GM18519 (cell line): ENCODE data around the gene DEDD2.
A peak's percentile ranks its signal among the peaks of the same experiment; 100 is the strongest.

Source experiments
- ATAC-seq: cut with Tn5 transposase; IDR thresholded peaks from one replicate; pipeline ENCODE4 v1.9.1; 2021; ENCODE audit warnings: mild to moderate bottlenecking, moderate library complexity; ENCODE audit not compliant: unreplicated experiment, low FRiP score

DEDD2 gene

DNA sequence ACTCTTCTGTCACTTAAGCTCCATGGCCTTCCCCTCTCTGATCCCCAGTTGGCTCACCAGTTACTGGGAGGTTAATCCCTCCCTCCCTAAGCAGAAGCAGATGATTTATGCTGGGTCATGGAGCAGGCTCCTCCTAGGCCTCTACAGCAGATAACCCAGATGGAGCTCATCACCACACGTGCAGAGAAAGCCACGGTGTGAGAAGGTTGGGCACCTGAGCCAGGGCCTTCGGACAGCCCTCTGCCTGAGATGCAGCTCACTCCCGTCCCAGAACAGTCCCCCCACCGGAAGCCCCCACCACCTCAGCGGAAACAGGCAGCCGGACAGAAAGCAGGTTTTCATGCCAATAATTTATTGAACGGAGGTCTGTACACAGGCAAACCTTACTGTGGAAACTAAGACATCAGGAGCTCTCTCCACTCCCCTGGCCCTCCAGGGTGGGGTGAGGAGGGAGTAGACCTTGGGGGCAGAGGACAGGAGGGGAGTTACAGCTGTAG is 12.4 kb upstream of the DEDD2 start:
- ATAC-seq: no peak

DNA sequence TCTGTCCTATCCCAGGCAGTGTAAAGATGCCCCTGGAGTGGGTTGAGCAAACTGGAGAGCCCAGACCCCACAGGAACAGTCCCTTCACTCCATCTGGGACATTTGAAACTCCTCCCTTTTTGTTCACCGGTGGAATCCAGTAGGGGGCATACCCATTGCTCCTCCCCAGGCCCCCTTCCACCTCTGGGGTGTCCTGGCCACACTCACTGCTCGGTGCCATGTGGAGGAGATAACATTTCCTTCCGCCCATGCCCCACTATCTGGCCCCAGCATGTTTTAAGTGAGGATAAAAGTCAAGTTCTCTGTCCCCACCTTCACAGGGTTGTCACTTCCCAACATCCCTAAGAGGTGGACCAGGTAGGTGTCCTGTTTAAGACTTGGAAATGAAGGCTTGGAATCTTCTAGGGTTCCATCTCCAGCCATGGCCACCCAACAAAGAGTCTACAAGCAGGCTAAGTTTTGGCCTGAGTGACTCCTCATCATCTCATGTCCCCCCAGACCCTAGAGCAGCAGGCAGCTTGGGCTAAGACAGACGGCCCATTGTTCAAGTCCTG is 11.9 kb upstream of the DEDD2 start:
- ATAC-seq: no peak

- ATAC-seq: no peak
These were observed 11.2 kb upstream of the DEDD2 start for GRCh38 chr19:42228641-42229040.

GRCh38 chr19:42226886-42227285 is 9.4 kb upstream of the DEDD2 start:
- no peak for ATAC-seq

DNA sequence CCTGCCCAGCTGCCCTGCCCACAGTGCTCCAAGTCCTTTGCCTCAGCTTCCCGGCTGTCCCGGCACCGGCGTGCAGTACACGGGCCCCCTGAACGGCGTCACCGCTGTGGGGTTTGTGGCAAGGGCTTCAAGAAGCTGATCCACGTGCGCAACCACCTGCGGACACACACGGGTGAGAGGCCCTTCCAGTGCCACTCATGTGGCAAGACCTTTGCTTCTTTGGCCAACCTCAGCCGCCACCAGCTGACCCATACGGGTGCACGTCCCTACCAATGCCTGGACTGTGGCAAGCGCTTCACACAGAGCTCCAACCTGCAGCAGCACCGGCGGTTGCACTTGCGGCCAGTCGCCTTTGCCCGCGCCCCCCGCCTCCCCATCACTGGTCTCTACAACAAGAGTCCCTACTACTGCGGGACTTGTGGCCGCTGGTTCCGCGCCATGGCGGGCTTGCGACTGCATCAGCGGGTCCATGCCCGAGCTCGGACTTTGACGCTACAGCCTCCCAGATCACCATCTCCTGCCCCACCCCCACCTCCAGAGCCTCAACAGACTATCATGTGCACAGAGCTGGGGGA is 8.3 kb upstream of the DEDD2 start:
- no peak for ATAC-seq

DNA sequence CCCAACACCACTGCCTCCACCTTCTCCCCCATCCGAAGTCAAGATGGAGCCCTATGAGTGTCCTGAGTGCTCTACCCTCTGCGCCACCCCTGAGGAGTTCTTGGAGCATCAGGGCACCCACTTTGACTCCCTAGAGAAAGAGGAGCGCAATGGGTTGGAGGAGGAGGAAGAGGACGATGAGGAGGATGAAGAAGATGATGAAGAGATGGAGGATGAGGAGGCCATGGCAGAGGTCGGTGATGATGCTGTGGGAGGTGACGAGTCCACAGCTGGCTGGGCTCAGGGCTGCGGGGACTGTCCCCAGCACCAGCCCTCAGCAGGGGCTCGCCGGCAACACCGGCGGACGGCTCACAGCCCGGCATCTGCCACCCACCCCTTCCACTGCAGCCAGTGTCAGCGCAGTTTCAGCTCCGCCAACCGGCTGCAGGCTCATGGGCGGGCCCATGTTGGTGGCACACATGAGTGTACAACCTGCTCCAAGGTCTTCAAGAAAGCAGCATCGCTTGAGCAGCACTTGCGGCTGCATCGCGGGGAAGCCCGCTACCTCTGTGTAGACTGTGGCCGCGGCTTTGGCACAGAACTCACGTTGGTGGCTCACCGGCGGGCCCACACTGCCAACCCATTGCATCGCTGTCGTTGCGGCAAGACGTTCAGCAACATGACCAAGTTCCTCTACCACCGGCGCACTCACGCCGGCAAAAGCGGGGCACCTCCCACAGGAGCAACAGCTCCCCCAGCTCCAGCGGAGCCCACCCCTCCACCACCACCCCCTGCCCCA is 7.7 kb upstream of the DEDD2 start:
- ATAC-seq: no peak

GRCh38 chr19:42220751-42221097 is 3.2 kb upstream of the DEDD2 start:
- ATAC-seq: no peak

DNA sequence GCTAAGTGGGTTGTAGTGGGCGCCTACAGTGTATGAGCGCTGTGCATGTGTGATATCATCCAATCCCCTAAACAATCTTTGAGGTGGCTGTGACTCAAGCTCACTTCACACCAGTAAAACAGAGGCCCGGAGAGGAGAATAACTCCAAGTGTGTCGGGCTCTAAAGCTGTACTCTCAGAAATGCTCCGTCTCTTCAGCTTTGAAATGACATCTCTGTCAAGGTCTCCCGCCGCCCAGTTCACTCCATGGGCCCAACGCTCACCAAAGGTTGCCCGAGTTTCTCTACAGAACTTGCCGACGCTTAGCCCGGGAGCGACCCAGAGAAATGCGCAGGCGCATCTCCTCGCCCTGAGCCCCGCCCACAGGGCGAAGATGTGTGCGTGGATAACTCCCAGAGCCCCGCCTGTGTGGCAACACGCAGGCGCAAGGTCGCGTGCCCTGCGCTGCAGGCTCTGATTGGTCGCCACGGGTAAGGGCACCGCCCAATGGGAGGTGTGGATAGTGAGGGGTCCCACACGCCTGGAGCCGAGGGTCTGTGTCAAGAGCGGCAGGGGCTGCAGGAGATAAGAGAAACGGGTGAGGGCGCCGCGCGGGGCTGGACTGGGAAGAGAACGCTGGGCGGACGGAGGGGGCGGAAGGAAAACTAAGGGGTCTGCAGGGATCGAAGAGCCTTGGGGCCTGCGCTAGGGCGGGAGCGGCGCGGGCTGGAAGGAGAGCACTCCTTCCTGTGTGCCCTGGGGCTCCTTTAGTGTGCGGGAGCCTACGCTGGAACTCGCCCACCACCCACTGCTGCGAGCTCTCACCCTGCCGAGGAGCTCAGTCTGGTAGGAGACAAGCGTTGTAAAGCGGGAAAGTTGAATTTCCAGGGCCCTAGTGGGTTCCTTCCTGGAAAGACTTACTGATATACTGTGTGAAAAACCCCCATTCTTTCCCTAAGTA is 2.6 kb upstream of the DEDD2 start, which contains the start of gene ZNF526:
TSS of gene ZNF526 (plus strand) at position 501 of the 939 bp plus-strand sequence. CDS start 4,092 bp downstream, outside the sequence.
- ATAC-seq: peak; percentile 71

DNA sequence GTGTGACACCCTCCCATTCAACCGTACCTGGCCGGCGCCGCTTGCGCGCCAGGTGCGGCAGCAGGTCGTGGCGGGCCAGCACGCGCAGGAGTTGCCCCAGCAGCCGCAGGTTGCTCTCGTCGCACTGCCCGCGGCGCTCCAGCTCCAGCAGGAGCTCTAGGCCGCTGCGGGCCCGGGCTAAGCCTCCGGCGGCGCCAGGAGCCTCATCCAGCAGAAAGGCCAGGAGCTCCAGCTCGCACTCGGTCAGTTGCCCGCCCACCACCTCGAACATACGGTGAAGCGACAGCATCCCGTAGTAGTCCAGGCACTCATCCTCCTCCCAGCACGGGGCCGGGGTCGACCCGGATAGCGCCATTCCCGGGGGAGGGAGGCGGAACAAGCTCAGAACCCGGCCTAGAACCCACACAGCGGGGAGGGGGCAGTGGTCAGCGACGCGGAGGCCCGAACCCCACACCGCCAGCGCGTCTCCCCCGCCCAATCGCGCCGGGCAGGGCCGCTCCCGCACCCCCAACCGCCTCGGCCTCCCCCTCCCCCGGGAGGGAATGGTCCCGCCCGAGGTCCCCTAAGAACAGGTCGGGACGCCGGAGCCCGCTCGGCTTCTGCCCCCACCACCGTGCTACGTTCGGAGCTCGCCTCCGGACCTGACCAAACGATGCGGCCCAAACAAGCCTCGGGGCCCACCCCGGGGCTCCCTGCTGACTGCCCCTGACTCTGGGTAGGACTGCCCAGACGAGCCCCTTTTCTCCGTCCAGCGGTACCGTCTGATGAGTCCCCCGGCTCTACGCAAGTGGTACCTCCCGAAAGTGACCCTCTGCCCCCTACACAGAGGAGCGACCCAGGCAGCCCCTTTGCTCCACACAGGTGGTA is 591 bp downstream of the DEDD2 start:
- ATAC-seq: no peak

DNA sequence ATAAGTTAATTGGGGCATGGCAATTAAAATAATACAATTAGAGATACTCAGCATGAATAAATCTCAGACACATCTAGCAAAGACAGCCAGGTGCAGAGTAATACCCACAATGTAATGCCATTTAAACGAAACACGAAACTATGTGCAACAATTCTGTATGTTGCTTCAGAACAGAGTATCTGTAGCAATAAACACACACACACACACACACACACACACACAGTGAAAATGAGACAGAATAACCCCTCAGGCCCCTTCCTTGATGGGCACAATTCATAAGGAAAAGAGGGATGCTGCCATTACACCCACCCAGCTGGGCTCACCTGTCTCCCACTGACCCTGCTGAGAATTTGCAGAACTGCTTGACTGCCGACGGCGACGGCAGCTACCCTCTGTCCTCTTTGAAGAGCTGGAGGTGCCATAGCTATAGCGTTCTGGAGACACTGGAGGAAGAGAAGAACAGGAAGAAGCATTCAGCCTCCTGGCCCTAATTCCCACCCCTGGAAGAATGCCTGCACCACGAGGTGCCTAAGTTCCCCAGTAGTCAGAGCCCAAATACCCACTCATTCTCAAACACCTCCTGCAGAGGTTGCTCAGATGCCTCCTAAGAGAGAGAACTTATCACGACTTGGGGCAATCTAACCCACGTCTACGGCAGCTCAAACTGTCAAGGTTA is 2.5 kb downstream of the DEDD2 start:
- ATAC-seq: no peak

DNA sequence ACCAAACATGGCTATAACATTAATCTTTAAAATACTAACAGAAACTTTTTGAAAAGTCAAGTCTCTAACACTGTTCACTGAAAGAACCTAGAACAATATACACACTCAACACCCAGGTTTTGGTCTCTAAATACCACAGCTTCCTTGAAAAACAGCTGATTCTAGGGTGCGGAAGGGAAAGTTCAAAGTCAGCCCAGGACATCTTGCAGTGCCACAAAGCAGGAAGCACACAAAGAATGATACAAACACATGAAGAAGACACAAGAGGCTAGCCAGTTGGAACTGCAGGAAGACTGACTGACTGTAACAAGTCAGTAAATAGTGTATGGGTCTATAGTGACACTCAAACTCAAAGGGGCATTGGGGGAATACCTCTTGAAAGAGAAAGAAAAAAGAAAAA is 4.6 kb downstream of the DEDD2 start:
- ATAC-seq: no peak

DNA sequence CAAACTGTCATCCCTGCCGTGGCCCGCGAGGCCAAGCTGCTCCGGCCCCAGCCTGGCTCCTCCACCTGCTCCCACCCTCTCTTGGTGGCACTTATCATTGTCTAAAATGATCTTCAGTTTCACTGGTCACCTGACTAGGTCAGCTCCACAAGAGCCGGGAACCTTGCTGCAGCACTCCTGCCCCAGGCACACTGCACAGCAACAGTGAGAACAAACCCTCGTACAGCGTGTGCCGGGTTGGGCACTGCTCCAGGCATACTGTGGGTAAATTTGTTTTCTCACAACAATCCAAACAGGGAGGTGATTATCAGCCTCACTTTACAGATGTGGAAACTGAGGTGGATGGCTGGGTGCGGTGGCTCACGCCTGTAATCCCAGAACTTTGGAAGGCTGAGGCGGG is 8.9 kb downstream of the DEDD2 start:
- ATAC-seq: no peak

DNA sequence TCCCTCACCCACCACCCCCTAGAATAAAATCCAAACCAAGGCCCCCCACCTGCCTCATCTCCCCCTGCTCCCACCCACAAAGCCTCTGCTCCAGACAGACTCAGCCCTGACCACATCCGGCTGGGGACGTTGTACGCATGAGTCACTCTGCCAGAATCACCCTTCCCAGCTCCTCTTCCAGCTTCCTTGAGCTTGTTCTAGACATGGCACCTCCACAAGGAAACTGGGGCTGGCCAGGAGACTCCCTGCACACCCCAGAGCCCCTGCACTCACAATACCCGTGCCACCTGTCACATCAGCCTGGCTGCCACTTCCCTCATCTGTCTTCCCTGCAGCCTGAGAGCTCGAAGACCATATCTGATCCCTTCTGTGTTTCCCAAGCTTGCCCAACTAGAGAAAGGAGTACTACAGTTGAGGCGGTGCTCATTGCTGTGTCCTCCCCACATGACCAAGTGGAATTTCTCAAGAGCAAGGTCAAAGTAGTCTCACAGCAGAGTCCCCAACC is 9.7 kb downstream of the DEDD2 start:
- no peak for ATAC-seq

GRCh38 chr19:42206871-42207755 is 10.4 kb downstream of the DEDD2 start:
- ATAC-seq: no peak

DNA sequence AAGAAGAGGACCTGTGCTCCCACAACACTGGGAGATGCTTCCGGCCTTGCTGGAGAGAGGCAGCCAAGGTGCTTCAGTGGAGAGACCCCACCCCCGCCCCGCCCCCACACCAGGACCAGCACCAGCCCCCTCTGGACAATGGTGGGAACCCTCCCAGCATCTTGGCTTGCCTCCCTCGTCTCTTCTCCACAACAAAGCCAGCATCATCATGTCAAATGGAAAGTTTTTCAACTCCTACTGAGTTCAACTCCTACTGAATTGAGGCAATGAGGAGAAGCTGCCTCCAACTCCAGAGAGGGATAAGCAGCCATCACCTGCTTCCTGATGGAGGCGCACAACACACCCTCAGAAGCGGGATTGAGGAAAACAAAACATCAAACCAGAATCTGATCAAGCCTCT is 12.8 kb downstream of the DEDD2 start:
- no peak for ATAC-seq

DNA sequence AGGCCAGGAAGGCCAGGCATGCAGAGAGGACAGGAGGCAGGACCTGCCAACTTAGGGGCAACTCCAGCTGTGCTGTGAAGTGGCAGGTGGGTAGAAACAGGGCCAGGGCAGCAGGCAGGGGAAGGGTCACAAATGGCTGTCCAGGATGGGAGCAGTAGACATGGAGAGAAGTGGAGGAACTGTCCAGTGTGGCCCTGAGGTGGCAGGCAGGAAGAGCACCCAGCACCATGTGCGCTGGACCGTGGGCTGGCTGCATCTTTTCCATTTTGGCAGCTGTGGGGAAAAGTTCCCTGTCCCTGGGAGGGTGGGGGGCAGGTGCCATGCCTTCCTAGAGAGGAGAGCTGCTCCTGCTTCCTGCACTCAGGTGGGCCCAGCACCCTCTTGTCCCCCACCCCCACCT is 13.8 kb downstream of the DEDD2 start:
- no peak for ATAC-seq

DNA sequence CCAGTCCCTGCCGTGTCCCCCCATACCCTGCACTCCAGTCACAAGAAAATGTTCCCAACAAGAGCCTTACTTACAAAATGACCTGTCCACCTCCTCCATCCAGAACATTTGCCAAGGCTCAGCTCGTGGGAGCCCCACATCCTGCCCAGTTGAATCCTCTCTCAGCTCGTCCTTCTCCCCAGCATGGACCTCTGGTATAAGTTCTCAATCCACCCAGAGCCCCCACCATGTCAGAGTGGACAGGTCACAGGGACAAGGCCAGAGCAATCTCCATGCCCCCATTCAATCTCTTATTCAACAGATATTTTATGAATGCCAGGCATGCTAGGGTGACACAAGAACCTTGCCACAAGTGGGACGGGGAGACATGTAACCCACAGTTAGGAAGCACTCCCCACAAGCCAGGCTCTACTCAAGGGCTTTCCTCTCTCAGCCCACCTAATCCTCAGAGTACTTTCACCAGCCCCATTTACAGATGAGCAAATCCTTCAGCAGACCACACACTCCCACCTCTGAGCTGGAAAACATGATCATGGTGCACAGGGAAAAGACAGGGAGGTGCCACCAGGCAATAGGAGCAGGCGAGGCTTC is 15.1 kb downstream of the DEDD2 start:
- ATAC-seq: no peak
